CD4-positive, CD25-positive, alpha-beta regulatory T cell (primary cell): Measurements from ENCODE around the gene MBD3L2B. TPM values are rescaled to one million over a fixed set of nuclear protein-coding genes. Genes with fewer than 3 reads are reported as not detected.

Source experiments
- ATAC-seq, 2 donors: fragments of 150-1000 bp; cut with Tn5 transposase; one replicate each; pipeline ENCODE4 v1.10.0; 2021; ENCODE audit warnings: low read depth in 2 of 2, moderate number of reproducible peaks in 2 of 2, moderate library complexity in 1 of 2
- DNase-seq, 3 donors: peaks; one replicate each; pipeline versions ENCODE4 v3.0.0 to v3.0.0-alpha.2; 2012 to 2022; ENCODE audit warnings: mixed read lengths in 1 of 3
- H3K27ac ChIP-seq: one replicate; pipeline ENCODE4 v1.7.0; 2013; ENCODE audit warnings: mild to moderate bottlenecking, low read length; ENCODE audit not compliant: insufficient read depth, poor library complexity, severe bottlenecking
- H3K27me3 ChIP-seq: one replicate; pipeline ENCODE4 v1.7.0; 2013; ENCODE audit warnings: low read length; ENCODE audit not compliant: control insufficient read depth, insufficient read depth
- H3K36me3 ChIP-seq: one replicate; pipeline ENCODE4 v1.7.0; 2013; ENCODE audit warnings: mild to moderate bottlenecking, low read length, moderate library complexity; ENCODE audit not compliant: control insufficient read depth, insufficient read depth
- H3K4me1 ChIP-seq: 2 replicates; pipeline ENCODE4 v1.7.0; 2013; ENCODE audit warnings: mild to moderate bottlenecking, low read length; ENCODE audit not compliant: insufficient read depth, control insufficient read depth, poor library complexity, severe bottlenecking
- H3K4me3 ChIP-seq: one replicate; pipeline ENCODE4 v1.7.0; 2013; ENCODE audit warnings: low read depth, mild to moderate bottlenecking, low read length, moderate library complexity
- H3K9me3 ChIP-seq, 2 experiments: 1 replicate in 1 of 2; 2 replicates in 1 of 2; pipeline ENCODE4 v1.7.0; 2013; ENCODE audit warnings: low read length in 2 of 2, mild to moderate bottlenecking in 1 of 2, moderate library complexity in 1 of 2; ENCODE audit not compliant: control insufficient read depth in 2 of 2
- H3K27ac Mint-ChIP-seq, 3 donors: one replicate each; pipeline ENCODE4 v1.8.0; 2020 to 2022; ENCODE audit warnings: mild to moderate bottlenecking in 3 of 3, mixed read lengths in 3 of 3, moderate library complexity in 2 of 3
- H3K27me3 Mint-ChIP-seq: one replicate; pipeline ENCODE4 v1.8.0; 2022; ENCODE audit warnings: mild to moderate bottlenecking, mixed read lengths
- H3K36me3 Mint-ChIP-seq: one replicate; pipeline ENCODE4 v1.8.0; 2020; ENCODE audit warnings: mixed read lengths
- H3K4me1 Mint-ChIP-seq, 4 donors: one replicate each; pipeline ENCODE4 v1.8.0; 2020 to 2022; ENCODE audit warnings: mixed read lengths in 4 of 4, mild to moderate bottlenecking in 1 of 4
- H3K4me3 Mint-ChIP-seq, 4 donors: one replicate each; pipeline ENCODE4 v1.8.0; 2020 to 2022; ENCODE audit warnings: mild to moderate bottlenecking in 4 of 4, mixed read lengths in 4 of 4, moderate library complexity in 3 of 4
- H3K9me3 Mint-ChIP-seq, 7 donors: one replicate each; pipeline ENCODE4 v1.8.0; 2020 to 2022; ENCODE audit warnings: mixed read lengths in 7 of 7, mild to moderate bottlenecking in 3 of 7, moderate library complexity in 2 of 7
- polyA plus RNA-seq, 4 donors: library from polyadenylated mRNA; unstranded; fragments of 300-500 nt; fragmentation: Illumina TruSeq; gene quantifications; one replicate each; pipeline ENCODE4 v1.2.3, GENCODE V29; 2021
- total RNA-seq: library from RNA; stranded (reverse); gene quantifications from one replicate; pipeline ENCODE4 v1.2.3, GENCODE V29; 2022

Gene MBD3L2B
- total and polyA plus RNA-seq, 5 donors from 2014 or later = not detected

- Mint-ChIP-seq H3K27ac (no peak overlapping the region), H3K4me3 (no peak overlapping the region), H3K36me3 (no peaks in the 10 kb centered on the region), H3K9me3 (peaks cover 0 to 3% (median 0%) of the 10 kb centered on the region in 7 donors), H3K4me1 (peaks cover 0 to 2% (median 0%) of the 10 kb centered on the region in 4 donors), H3K27me3 (peaks cover 14% of the 10 kb centered on the region)
- ATAC-seq = no peak
- no peaks in the 10 kb centered on the region for H3K36me3 ChIP-seq
- no peak overlapping the region for H3K4me3 ChIP-seq
- no peaks in the 10 kb centered on the region for H3K27me3 ChIP-seq
- DNase-seq = peak in 1 of 3 donors; percentile 31
- H3K27ac ChIP-seq = no peak overlapping the region
- H3K9me3 ChIP-seq = no peaks in the 10 kb centered on the region
- no peaks in the 10 kb centered on the region for H3K4me1 ChIP-seq
Observed at GRCh38 chr19:6970443-6970842, 50.8 kb downstream of the MBD3L2B start.

GRCh38 chr19:6970021-6970420, 51.2 kb downstream of the MBD3L2B start:
- peaks cover 0 to 3% (median 0%) of the 10 kb centered on the region in 7 donors for H3K9me3 Mint-ChIP-seq
- Histone ChIP-seq H3K36me3 (no peaks in the 10 kb centered on the region), H3K27ac (no peak overlapping the region), H3K4me1 (no peaks in the 10 kb centered on the region), H3K27me3 (no peaks in the 10 kb centered on the region), H3K4me3 (no peak overlapping the region), H3K9me3 (no peaks in the 10 kb centered on the region)
- H3K27ac Mint-ChIP-seq = no peak overlapping the region
- peaks cover 13% of the 10 kb centered on the region for H3K27me3 Mint-ChIP-seq
- H3K36me3 Mint-ChIP-seq = no peaks in the 10 kb centered on the region
- no peak for DNase-seq
- H3K4me1 Mint-ChIP-seq = peaks cover 0 to 2% (median 0%) of the 10 kb centered on the region in 4 donors
- ATAC-seq = no peak
- no peak overlapping the region for H3K4me3 Mint-ChIP-seq

GRCh38 chr19:6969490-6969889, 51.7 kb downstream of the MBD3L2B start:
- ATAC-seq = no peak

More at GRCh38 chr19:6969490-6969889, 51.7 kb downstream of the MBD3L2B start:
- no peak overlapping the region for H3K4me3 Mint-ChIP-seq
- Histone ChIP-seq H3K27me3 (no peaks in the 10 kb centered on the region), H3K4me3 (no peak overlapping the region), H3K9me3 (no peaks in the 10 kb centered on the region), H3K4me1 (no peaks in the 10 kb centered on the region), H3K36me3 (no peaks in the 10 kb centered on the region), H3K27ac (no peak overlapping the region)
- H3K9me3 Mint-ChIP-seq = peaks cover 0 to 3% (median 0%) of the 10 kb centered on the region in 7 donors
- DNase-seq = no peak
- no peak overlapping the region for H3K27ac Mint-ChIP-seq
- no peaks in the 10 kb centered on the region for H3K36me3 Mint-ChIP-seq
- H3K4me1 Mint-ChIP-seq = peaks cover 0 to 2% (median 0%) of the 10 kb centered on the region in 4 donors
- H3K27me3 Mint-ChIP-seq = peaks cover 8% of the 10 kb centered on the region

Other genes with a start within 250 kb of the MBD3L2B start
- gene VAV1, start 248.7 kb downstream of the MBD3L2B start, total RNA-seq = 117 TPM
- 10 to 100 TPM; 14.8 to 24.2 (median 21.8) TPM for gene VAV1, start 248.7 kb downstream of the MBD3L2B start, polyA plus RNA-seq
- 2.4 TPM for gene ADGRE1, start 133.9 kb downstream of the MBD3L2B start, total RNA-seq
- 1 to 10 TPM in 3 of 4 donors, under 1 TPM in 1; 0.92 to 2.0 (median 1.2) TPM for gene ADGRE1, start 133.9 kb downstream of the MBD3L2B start, polyA plus RNA-seq
- not detected for gene MBD3L5, start 9.1 kb upstream of the MBD3L2B start, total RNA-seq
- gene MBD3L5, start 9.1 kb upstream of the MBD3L2B start, polyA plus RNA-seq = not detected
- gene MBD3L4, start 18.7 kb upstream of the MBD3L2B start, total RNA-seq = not detected
- gene MBD3L4, start 18.7 kb upstream of the MBD3L2B start, polyA plus RNA-seq = not detected
- gene MBD3L2, start 27.9 kb upstream of the MBD3L2B start, total RNA-seq = not detected
- gene MBD3L2, start 27.9 kb upstream of the MBD3L2B start, polyA plus RNA-seq = not detected
- gene MBD3L3, start 37.2 kb upstream of the MBD3L2B start, total RNA-seq = not detected
- gene MBD3L3, start 37.2 kb upstream of the MBD3L2B start, polyA plus RNA-seq = not detected
- 10.7 TPM for gene ZNF557, start 48.3 kb upstream of the MBD3L2B start, total RNA-seq
- gene ZNF557, start 48.3 kb upstream of the MBD3L2B start, polyA plus RNA-seq = 1 to 10 TPM; 2.0 to 7.2 (median 5.6) TPM